GM18951 (cell line): ENCODE data around the gene HERC5.
"Not testable (repeated sequence)": the region's sequence is repeated elsewhere in the genome, so short reads cannot be mapped to it uniquely, and the experiment has no call there.

Experiments used
- POLR2A ChIP-seq: IDR thresholded peaks from 4 replicates; pipeline ENCODE4 v1.6.1; 2011; ENCODE audit warnings: mild to moderate bottlenecking; ENCODE audit not compliant: insufficient read length, insufficient read depth; ENCODE audit errors: extremely low read depth
- in situ Hi-C: fragments of 300-500 bp; cut with MboI; formaldehyde crosslinking; loops from one replicate; pipeline ENCODE4 v1.12.0; 2022; ENCODE audit warnings: low sequenced_read_pairs, mixed read lengths, inconsistent platforms; ENCODE audit not compliant: unreplicated experiment

The HERC5 gene

DNA sequence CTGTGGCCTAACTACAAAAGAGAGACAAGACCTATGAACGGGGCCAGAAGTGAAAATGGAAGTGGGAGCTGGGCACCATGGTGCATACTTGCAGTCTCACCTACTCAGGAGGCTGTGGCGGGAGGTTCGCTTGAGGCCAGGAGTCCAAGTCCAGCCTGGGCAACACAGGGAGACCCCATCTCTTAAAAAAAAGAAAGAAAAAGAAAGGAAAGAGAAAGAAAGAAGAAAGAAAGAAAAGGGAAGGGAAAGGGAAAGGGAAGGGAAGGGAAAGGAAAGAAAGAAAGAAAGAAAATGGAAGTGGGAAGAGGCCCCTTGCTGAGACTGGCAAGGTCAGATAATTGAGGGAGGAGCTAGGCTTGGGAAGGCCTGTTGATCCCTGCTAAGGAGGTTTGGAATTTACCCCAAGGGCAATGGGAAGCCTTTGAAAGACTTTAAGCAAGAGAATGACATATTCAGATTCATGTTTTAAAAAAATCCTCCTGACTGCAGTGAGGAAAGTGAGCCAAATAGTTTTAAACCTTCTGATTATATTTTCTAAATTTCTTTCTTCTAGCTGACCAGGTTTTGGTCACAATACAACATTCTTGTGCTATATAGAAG is 17.7 kb upstream of the HERC5 start:
- in situ Hi-C loops: no loop called here
- no peak for TF ChIP-seq POLR2A

DNA sequence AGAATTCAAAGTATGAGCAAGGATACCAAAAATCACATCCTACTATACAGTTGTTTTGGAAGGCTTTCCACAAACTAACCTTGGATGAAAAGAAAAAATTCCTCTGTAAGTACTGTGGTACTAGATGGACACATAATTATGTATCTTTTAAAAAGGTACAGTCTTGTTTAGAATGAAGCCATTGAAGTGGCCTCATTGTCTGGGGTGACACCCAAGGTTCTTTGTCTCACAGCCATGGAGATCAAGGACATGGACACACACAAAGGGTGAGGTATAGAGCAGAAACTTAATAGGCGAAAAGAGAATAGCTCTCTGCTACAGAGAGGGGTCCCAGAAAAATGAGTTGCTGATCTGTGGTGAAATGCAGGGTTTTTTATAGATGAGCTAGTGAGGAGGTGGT is 16.8 kb upstream of the HERC5 start:
- in situ Hi-C loops: no loop called here
- TF ChIP-seq POLR2A: no peak

DNA sequence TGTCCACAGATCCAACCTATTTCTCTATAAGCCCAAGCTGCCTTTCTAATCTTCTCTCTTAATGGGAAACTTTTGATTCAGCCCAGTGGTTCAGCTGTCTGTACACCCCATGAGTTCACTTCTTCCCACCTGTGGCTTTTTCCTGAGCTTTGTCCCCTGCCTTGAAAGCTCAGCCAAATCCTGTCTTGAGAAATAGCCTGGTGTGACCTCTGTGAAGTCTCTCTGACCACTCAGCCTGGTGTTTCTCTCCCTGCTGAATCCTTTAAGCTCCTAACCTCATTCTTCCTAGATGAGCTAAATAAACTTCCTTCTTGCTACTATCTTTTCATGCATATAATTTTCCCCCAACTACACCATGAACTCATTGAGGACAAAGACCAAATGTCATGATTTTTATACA is 15.2 kb upstream of the HERC5 start:
- in situ Hi-C loops: no loop called here

DNA sequence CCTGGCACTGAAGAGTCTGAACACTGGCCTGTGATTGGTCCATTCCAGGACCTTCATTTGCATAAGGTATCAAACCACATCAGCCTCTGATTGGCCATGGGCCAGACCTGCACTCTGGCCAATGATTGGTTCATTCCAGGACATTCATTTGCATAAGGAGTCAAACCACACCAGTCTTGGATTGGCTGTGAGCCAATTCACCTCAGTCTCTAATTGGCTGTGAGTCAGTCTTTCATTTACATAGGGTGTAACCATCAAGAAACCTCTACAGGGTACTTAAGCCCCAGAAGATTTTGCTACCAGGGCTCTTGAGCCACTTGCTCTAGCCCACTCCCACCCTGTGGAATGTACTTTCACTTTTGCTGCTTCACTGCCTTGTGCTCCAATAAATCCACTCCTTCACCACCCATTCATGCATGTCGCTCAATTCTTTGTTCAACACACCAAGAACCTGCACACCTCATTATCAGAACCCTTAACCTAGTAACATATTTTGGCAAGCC is 14.2 kb upstream of the HERC5 start:
- TF ChIP-seq POLR2A: no peak
- in situ Hi-C loops: no loop called here

More for the DNA sequence above, 15.2 kb upstream of the HERC5 start:
- no peak for TF ChIP-seq POLR2A

DNA sequence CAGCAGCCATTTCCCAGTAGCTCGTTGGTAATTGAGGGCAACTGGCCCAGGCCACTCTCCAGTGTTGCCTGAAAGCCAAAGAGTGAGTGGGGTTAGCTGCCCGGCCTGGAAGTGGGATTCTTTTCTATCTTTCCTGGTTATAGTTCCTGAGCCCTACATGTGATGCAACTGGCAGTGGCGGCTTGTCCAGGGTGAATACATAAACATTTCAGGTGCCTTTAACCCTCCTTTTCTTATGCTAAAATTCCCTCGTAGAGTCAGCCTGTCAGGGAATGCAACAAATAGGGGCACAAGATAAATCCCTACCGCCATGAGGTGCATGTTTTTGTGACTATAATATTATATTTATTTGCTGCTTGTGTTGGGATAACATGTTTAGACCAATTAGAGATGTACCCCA is 13.4 kb upstream of the HERC5 start:
- no peak for TF ChIP-seq POLR2A
- in situ Hi-C loops: no loop called here

DNA sequence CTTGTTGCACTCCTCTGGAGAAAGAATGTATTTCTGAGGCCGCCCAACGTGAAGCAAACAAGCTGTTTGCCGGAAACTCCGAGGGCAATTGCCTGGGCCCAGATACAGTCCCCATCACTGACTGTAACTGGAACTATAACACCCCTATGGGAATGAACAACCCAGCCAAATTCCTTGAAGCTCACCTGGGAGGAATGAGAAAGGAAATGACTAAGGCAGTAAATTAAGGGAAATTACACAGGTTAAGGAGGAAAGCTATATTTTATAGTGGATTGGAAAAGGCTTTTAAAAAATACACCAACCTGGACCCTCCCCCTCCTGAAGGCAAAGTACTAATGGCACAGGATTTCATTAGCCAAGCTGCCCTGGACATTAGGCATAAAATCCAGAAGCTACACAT is 11.7 kb upstream of the HERC5 start:
- in situ Hi-C loops: no loop called here
- no peak for TF ChIP-seq POLR2A

DNA sequence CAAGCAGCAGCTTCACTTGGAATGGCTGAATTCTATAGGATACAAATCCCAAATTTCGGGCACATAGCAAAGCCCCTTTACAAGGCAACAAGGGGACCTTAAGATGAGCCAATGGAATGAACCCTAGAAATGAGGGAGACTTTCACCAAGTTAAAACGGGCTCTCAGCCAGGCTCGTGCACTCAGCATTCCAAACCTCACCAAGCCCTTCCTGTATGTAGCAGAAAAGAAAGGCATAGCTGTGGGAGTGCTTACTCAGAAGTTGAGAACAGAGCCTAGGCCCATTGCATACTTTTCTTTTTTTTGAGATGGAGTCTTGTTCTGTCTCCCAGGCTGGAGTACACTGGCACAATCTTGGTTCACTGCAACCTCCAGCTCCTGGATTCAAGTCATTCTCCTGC is 10.8 kb upstream of the HERC5 start:
- in situ Hi-C loops: no loop called here
- no peak for TF ChIP-seq POLR2A

DNA sequence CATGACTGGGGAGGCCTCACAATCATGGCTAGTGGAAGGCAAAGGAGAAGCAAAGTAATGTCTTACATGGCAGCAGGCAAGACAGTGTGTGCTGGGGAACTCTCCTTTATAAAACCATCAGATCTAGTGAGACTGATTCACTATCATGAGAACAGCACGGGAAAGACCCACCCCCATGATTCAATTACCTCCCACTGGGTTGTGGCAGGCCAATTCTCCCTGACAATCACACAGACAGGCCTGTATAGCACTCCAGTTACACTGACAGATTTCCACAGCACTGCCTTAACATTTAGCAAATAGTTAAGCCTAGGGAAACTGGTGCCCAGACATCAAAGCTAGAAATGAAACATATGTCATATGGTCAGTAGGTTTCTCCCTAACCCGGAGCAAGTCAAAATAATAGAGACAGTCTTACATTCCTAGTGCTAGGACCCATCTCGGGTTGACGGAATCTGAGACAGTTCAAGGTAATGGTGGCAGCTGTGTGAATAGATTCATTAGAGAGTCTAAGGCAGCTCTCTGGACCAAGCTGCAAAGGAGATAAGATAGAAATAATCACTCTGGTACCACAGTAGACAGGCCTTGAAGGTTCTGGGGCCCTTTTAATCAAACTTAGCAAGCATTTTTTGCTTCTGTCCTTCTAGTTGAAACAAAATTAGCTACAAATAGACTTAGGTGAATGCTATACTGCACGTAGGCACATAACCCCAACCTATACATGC is 9.4 kb upstream of the HERC5 start:
- in situ Hi-C loops: no loop called here

DNA sequence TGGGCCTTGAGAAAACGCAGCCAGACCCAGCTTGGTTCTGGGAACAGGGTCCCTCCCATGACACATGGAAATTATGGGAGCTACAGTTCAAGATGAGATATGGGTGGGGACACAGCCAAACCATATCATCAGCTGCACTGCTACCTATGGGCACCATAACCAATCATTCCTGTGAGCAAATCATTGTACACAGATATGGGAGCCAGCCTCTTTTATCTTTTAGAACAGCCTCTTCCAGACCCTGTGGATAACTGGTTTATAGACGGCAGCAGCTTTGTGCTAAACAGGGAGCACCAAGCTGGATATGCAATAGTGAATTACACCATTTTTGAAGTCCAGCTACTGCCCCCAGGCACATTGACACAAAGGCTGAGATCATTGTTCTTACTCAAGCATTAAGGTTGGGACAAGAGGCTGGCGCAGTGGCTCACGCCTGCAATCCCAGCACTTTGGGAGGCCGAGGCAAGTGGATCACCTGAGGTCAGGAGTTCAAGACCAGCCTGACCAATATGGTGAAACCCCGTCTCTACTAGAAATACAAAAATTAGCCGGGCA is 8.6 kb upstream of the HERC5 start:
- in situ Hi-C loops: not testable (repeated sequence)

More for the DNA sequence above, 9.4 kb upstream of the HERC5 start:
- no peak for TF ChIP-seq POLR2A

DNA sequence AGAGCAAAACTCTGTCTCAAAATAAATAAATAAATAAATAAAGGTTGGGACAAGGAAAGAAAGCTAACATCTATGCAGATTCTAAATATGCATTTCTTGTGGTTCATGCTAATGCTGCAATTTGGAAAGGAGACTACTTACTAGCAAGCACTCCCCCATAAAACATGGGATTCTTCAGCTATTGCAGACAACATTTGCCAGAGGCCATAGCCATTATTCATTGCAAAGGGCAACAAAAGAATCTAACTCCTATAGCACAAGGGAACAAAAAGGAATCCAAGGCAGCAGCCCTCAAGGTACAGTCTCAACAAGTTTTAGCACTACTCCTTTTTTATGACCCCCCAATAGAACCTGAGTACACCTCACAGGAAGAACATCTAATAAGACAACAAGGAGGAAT is 8.0 kb upstream of the HERC5 start:
- in situ Hi-C loops: no loop called here
- TF ChIP-seq POLR2A: no peak

DNA sequence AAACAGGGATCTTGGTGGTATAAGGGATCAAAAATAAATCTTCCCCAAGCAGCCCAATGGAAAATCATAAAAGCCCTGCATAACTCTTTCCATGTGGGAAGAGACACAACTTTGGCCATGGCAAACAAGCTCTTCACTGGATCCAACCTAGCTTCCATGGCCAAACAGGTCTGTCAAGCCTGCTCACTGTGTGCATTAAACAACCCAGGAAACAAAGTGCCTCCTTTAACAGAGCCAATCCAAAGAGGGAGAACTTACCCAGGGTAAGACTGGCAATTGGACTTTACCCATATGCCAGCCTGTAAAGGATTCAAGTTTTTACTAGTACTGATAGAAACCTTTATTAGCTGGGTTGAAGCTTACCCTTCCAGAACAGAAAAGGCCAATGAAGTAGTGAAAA is 7.6 kb upstream of the HERC5 start:
- TF ChIP-seq POLR2A: no peak
- in situ Hi-C loops: no loop called here

DNA sequence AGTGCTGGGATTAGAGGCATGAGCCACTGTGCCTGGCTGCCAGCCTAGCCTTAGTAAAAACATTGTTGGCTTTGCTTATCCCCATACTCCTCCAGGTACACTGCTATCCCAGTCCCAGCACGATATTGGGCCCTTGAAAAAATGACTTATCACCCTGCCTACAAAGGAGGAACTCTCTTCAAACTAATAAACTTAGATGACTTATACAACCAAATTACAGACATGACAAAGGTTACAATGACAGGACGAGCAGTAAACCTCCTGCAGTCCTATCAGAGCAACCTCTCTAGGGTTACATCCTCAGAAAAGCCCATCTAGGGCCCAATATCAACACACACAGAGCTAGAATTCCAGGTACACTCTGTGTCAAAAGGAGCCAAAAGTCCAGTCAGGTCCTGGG is 5.7 kb upstream of the HERC5 start:
- no peak for TF ChIP-seq POLR2A
- in situ Hi-C loops: no loop called here

DNA sequence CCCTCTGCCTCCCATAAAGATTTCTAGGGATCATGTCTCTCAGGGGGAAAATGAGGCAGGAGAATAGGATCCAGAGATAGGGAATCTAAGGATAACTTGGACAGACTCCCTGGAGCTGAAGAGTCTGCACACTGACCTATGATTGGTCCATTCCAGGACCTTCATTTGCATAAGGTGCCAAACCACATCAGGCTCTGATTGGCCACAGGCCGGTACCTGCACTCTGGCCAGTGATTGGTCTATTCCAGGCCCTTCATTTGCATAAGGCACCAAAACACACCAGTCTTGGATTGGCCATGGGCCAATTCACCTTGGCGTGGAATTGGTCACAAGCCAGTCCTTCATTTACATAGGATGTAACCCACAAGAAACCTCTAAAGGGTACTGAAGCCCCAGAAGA is 4.0 kb upstream of the HERC5 start:
- no peak for TF ChIP-seq POLR2A
- in situ Hi-C loops: no loop called here
